ENCODE results near the gene NACC2.

Gene NACC2

DNA sequence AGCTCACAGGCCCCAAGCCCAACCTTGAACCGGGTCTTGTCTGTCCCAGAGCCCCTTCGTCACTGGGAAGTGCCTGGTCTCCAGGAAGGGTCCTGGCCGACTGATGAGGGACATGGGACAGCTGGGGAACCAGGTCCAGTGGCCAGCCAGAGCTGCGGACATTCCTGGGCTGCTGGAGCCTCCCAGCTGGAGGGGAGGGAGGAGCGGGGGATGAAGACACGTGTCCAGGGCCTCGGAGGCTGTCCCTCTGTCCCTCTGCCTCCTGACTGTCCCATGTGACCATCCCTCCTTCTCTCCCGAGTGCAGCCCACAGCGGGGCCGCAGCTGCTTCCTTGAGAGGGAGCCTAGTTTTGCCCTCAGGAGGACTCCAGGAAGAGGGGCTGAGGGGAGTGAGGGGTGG is 92.2 kb downstream of the NACC2 start:
- Histone ChIP-seq H3K4me3 (ENCODE audit: low read depth, low read length) (no peak overlapping the region), H3K36me3 (ENCODE audit: control insufficient read depth in 2 of 2, insufficient read depth in 1 of 2, low read length in 2 of 2) (peaks cover 0 to 8% of the 10 kb centered on the region in 2 experiments; a peak in 1 of 3 replicates), H3K27ac (ENCODE audit: extremely low read depth, low read depth, low read length) (no peak overlapping the region), H3K9me3 (ENCODE audit: control insufficient read depth, insufficient read depth, low read depth, low read length) (no peaks in the 10 kb centered on the region), H3K4me1 (ENCODE audit: control insufficient read depth, insufficient read depth, low read length) (no peaks in the 10 kb centered on the region)
- ChIA-PET CTCF (interaction anchor here (0.6 kb wide), 1 partner anchor 399 kb away, joined by 3 read pairs; no protein-coding TSS in a partner anchor), POLR2A (interaction anchor here (0.6 kb wide), 1 partner anchor 121 kb away, joined by 7 read pairs; no protein-coding TSS in a partner anchor)
- no peak for TF ChIP-seq ZNF660 (tag by site-specific recombination; IDR thresholded peaks at IDR 0.05)
- no peak for TF ChIP-seq ZNF157 (tag by site-specific recombination; IDR thresholded peaks at IDR 0.05)
- TF ChIP-seq TRIM28 (IDR thresholded peaks at IDR 0.05; ENCODE audit: borderline replicate concordance, low read length), result no peak
- TF ChIP-seq, protein P1, sequence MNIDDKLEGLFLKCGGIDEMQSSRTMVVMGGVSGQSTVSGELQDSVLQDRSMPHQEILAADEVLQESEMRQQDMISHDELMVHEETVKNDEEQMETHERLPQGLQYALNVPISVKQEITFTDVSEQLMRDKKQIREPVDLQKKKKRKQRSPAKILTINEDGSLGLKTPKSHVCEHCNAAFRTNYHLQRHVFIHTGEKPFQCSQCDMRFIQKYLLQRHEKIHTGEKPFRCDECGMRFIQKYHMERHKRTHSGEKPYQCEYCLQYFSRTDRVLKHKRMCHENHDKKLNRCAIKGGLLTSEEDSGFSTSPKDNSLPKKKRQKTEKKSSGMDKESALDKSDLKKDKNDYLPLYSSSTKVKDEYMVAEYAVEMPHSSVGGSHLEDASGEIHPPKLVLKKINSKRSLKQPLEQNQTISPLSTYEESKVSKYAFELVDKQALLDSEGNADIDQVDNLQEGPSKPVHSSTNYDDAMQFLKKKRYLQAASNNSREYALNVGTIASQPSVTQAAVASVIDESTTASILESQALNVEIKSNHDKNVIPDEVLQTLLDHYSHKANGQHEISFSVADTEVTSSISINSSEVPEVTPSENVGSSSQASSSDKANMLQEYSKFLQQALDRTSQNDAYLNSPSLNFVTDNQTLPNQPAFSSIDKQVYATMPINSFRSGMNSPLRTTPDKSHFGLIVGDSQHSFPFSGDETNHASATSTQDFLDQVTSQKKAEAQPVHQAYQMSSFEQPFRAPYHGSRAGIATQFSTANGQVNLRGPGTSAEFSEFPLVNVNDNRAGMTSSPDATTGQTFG (tag by site-specific recombination; IDR thresholded peaks at IDR 0.05; ENCODE audit: borderline replicate concordance), result no peak
- TF ChIP-seq, protein P2, sequence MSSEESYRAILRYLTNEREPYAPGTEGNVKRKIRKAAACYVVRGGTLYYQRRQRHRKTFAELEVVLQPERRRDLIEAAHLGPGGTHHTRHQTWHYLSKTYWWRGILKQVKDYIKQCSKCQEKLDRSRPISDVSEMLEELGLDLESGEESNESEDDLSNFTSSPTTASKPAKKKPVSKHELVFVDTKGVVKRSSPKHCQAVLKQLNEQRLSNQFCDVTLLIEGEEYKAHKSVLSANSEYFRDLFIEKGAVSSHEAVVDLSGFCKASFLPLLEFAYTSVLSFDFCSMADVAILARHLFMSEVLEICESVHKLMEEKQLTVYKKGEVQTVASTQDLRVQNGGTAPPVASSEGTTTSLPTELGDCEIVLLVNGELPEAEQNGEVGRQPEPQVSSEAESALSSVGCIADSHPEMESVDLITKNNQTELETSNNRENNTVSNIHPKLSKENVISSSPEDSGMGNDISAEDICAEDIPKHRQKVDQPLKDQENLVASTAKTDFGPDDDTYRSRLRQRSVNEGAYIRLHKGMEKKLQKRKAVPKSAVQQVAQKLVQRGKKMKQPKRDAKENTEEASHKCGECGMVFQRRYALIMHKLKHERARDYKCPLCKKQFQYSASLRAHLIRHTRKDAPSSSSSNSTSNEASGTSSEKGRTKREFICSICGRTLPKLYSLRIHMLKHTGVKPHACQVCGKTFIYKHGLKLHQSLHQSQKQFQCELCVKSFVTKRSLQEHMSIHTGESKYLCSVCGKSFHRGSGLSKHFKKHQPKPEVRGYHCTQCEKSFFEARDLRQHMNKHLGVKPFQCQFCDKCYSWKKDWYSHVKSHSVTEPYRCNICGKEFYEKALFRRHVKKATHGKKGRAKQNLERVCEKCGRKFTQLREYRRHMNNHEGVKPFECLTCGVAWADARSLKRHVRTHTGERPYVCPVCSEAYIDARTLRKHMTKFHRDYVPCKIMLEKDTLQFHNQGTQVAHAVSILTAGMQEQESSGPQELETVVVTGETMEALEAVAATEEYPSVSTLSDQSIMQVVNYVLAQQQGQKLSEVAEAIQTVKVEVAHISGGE (tag by site-specific recombination; conservative IDR thresholded peaks at IDR 0.05; ENCODE audit: low read depth), result no peak
- TF ChIP-seq ZNF549 (tag by site-specific recombination; IDR thresholded peaks at IDR 0.05), result no peak
- TF ChIP-seq ZNF16 (tag by site-specific recombination; IDR thresholded peaks at IDR 0.05; ENCODE audit: low read depth), result no peak
- TF ChIP-seq ZNF354C (tag by site-specific recombination; IDR thresholded peaks at IDR 0.05; ENCODE audit: borderline replicate concordance, low read depth), result no peak
- TF ChIP-seq MZF1 (tag by site-specific recombination; IDR thresholded peaks at IDR 0.05; ENCODE audit: borderline replicate concordance), result no peak
- TF ChIP-seq ZFP3 (tag by site-specific recombination; IDR thresholded peaks at IDR 0.05; ENCODE audit: low read depth), result no peak

DNA sequence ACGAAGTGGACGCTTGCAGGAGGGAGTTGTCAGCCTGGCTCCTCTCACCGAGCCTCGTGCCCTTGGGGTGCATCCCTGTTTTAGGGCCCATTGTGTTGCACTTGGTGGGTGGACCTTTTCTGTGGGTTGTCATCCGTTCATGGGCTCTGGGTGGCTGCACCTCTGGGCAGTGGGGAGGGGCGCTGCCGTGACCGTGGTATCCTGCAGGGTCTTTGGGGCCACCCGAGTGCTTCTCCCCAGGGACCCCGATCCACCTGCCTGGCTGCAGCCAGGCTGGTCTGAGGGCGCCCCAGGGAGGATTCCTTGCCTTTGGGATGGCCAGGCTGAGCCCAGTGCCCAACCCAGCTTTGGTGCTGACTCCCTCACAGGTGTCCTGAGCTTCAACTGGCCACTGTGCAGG is 92.9 kb downstream of the NACC2 start:
- TF ChIP-seq ZNF785 (tag by site-specific recombination; IDR thresholded peaks at IDR 0.05), result no peak
- TF ChIP-seq ZNF184 (tag by site-specific recombination; IDR thresholded peaks at IDR 0.05), result no peak
- TF ChIP-seq ZNF629 (tag by site-specific recombination; IDR thresholded peaks at IDR 0.05), result no peak
- no peak for TF ChIP-seq GLIS2 (tag by site-specific recombination; IDR thresholded peaks at IDR 0.05)
- TF ChIP-seq, protein P3, sequence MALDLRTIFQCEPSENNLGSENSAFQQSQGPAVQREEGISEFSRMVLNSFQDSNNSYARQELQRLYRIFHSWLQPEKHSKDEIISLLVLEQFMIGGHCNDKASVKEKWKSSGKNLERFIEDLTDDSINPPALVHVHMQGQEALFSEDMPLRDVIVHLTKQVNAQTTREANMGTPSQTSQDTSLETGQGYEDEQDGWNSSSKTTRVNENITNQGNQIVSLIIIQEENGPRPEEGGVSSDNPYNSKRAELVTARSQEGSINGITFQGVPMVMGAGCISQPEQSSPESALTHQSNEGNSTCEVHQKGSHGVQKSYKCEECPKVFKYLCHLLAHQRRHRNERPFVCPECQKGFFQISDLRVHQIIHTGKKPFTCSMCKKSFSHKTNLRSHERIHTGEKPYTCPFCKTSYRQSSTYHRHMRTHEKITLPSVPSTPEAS (tag by site-specific recombination; IDR thresholded peaks at IDR 0.05), result no peak
- TF ChIP-seq, protein P4, sequence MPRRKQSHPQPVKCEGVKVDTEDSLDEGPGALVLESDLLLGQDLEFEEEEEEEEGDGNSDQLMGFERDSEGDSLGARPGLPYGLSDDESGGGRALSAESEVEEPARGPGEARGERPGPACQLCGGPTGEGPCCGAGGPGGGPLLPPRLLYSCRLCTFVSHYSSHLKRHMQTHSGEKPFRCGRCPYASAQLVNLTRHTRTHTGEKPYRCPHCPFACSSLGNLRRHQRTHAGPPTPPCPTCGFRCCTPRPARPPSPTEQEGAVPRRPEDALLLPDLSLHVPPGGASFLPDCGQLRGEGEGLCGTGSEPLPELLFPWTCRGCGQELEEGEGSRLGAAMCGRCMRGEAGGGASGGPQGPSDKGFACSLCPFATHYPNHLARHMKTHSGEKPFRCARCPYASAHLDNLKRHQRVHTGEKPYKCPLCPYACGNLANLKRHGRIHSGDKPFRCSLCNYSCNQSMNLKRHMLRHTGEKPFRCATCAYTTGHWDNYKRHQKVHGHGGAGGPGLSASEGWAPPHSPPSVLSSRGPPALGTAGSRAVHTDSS (tag by site-specific recombination; IDR thresholded peaks at IDR 0.05), result no peak
- TF ChIP-seq ZNF214 (tag by site-specific recombination; IDR thresholded peaks at IDR 0.05; ENCODE audit: borderline replicate concordance), result no peak
- TF ChIP-seq ZNF223 (tag by site-specific recombination; IDR thresholded peaks at IDR 0.05), result no peak
- TF ChIP-seq ZNF23 (tag by site-specific recombination; IDR thresholded peaks at IDR 0.05; ENCODE audit: borderline replicate concordance), result no peak
- TF ChIP-seq, protein P5, sequence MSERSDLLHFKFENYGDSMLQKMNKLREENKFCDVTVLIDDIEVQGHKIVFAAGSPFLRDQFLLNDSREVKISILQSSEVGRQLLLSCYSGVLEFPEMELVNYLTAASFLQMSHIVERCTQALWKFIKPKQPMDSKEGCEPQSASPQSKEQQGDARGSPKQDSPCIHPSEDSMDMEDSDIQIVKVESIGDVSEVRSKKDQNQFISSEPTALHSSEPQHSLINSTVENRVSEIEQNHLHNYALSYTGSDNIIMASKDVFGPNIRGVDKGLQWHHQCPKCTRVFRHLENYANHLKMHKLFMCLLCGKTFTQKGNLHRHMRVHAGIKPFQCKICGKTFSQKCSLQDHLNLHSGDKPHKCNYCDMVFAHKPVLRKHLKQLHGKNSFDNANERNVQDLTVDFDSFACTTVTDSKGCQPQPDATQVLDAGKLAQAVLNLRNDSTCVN (tag by site-specific recombination; optimal IDR thresholded peaks at IDR 0.05), result no peak
- no peak for TF ChIP-seq ZNF157 (tag by site-specific recombination; IDR thresholded peaks at IDR 0.05)
- TF ChIP-seq MZF1 (tag by site-specific recombination; IDR thresholded peaks at IDR 0.05; ENCODE audit: borderline replicate concordance), result no peak
- no peak for TF ChIP-seq SCRT1 (tag by site-specific recombination; IDR thresholded peaks at IDR 0.05; ENCODE audit: borderline replicate concordance)
- POLR2A ChIA-PET, result no interaction called here
- H3K4me1 ChIP-seq (ENCODE audit: control insufficient read depth, insufficient read depth, low read length), result no peaks in the 10 kb centered on the region
- H3K4me3 ChIP-seq (ENCODE audit: low read depth, low read length), result no peak overlapping the region
- no peaks in the 10 kb centered on the region for H3K9me3 ChIP-seq (ENCODE audit: control insufficient read depth, insufficient read depth, low read depth, low read length)
- CTCF ChIA-PET, result interaction anchor here (0.6 to 0.7 kb wide), 2 partner anchors 34 to 71 kb away, joined by 3 to 4 read pairs; no protein-coding TSS in a partner anchor
- no peak overlapping the region for H3K27ac ChIP-seq (ENCODE audit: extremely low read depth, low read depth, low read length)
- peaks cover 0 to 5% of the 10 kb centered on the region in 2 experiments; a peak in 1 of 3 replicates for H3K36me3 ChIP-seq (ENCODE audit: control insufficient read depth in 2 of 2, insufficient read depth in 1 of 2, low read length in 2 of 2)

Data from HEK293 (cell line).